HuH-7 (cell line): Measurements from ENCODE around the gene ANKRD44.
A peak's percentile ranks its signal among the peaks of the same experiment; 100 is the strongest.

Experiments
- DNase-seq: peaks from one replicate; pipeline ENCODE4 v3.0.0; 2011; ENCODE audit warnings: low spot score

Gene ANKRD44

GRCh38 chr2:197207598-197207997 is 103.0 kb downstream of the ANKRD44 start:
- DNase-seq, result no peak

GRCh38 chr2:197207106-197207505 is 103.5 kb downstream of the ANKRD44 start:
- DNase-seq, result no peak

- DNase-seq, result no peak
Measured at GRCh38 chr2:197205585-197206215, 104.9 kb downstream of the ANKRD44 start.

GRCh38 chr2:197204519-197205250 is 105.9 kb downstream of the ANKRD44 start:
- DNase-seq, result no peak

GRCh38 chr2:197201874-197202273 is 108.7 kb downstream of the ANKRD44 start:
- no peak for DNase-seq

- no peak for DNase-seq
Measured at GRCh38 chr2:197200762-197201058, 109.9 kb downstream of the ANKRD44 start.

- no peak for DNase-seq
Measured at GRCh38 chr2:197200051-197200761, 110.4 kb downstream of the ANKRD44 start.

- DNase-seq, result no peak
Measured at GRCh38 chr2:197198890-197199289, 111.7 kb downstream of the ANKRD44 start.

- DNase-seq, result no peak
Measured at GRCh38 chr2:197197895-197198311, 112.7 kb downstream of the ANKRD44 start.

- no peak for DNase-seq
Measured at GRCh38 chr2:197196541-197197180, 113.9 kb downstream of the ANKRD44 start.

- no peak for DNase-seq
Measured at GRCh38 chr2:197195518-197195917, 115.1 kb downstream of the ANKRD44 start.

GRCh38 chr2:197191940-197192322 is 118.6 kb downstream of the ANKRD44 start:
- DNase-seq, result no peak

GRCh38 chr2:197191177-197191939 is 119.2 kb downstream of the ANKRD44 start:
- peak; percentile 25 for DNase-seq

- no peak for DNase-seq
Measured at GRCh38 chr2:197190100-197190432, 120.5 kb downstream of the ANKRD44 start.

GRCh38 chr2:197189426-197190099 is 121.0 kb downstream of the ANKRD44 start:
- no peak for DNase-seq

- no peak for DNase-seq
Measured at GRCh38 chr2:197185676-197186075, 124.9 kb downstream of the ANKRD44 start.

GRCh38 chr2:197184959-197185586 is 125.5 kb downstream of the ANKRD44 start:
- DNase-seq, result no peak

GRCh38 chr2:197183355-197183754 is 127.2 kb downstream of the ANKRD44 start:
- no peak for DNase-seq

GRCh38 chr2:197182668-197183067 is 127.9 kb downstream of the ANKRD44 start:
- DNase-seq, result no peak

GRCh38 chr2:197181491-197181890 is 129.1 kb downstream of the ANKRD44 start:
- no peak for DNase-seq
